ENCODE data around the gene TMPRSS7. TPM values are rescaled to one million over a fixed set of nuclear protein-coding genes. Genes with fewer than 3 reads are reported as not detected.

Gene TMPRSS7
- total RNA-seq, 2 donors from 2014 or later = not detected

DNA sequence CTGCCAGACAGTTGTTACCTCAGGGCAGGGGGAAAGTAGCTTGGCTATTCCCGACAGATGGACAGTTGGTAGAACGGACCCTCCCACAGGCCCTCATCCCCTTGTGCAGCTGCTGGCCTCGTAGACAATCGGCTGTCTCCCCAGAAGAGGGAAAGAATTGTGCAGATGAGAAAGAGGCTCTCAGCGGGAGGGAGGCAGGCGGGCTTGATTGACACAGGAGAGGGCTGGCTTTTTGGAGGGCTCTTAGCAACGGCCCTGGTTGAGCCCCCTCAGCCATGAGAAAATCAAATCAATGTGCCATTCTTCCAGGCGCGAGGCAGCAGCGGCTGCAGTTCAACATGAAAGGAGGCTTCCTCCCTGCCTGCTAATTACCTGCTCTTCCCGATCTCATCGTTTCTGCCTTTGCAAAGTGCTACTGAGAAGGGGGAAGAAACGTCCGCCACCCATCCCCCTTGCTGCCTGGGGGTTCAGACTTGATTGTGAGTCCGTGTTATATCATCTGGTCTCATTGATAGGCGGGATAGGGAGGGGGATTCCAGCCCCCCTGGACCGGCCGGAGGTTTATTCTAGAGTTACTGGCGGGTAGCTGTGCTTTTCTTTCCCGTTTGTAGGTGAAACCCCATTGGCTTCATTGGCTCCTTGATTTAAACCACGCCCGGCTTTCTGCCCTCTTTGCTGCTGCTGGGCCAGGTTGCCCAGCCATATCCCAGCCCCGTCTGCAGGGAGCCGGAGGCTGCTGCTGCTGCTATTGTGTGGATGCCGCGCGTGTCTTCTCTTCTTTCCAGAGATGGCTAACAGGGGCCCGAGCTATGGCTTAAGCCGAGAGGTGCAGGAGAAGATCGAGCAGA lies 35.7 kb upstream of the TMPRSS7 start, which contains the start of gene TAGLN3:
TAGLN3 (plus strand) TSS at position 287 of the 848 bp plus-strand sequence; CDS start at position 788, 501 bp downstream.
- ATAC-seq (ENCODE audit: insufficient number of reproducible peaks, low FRiP score, low read depth) (no peak), DNase-seq (ENCODE audit: low spot score) (no peak)
- peak within 1 kb of the TSS; percentile 70 for H3K4me3 ChIP-seq

DNA sequence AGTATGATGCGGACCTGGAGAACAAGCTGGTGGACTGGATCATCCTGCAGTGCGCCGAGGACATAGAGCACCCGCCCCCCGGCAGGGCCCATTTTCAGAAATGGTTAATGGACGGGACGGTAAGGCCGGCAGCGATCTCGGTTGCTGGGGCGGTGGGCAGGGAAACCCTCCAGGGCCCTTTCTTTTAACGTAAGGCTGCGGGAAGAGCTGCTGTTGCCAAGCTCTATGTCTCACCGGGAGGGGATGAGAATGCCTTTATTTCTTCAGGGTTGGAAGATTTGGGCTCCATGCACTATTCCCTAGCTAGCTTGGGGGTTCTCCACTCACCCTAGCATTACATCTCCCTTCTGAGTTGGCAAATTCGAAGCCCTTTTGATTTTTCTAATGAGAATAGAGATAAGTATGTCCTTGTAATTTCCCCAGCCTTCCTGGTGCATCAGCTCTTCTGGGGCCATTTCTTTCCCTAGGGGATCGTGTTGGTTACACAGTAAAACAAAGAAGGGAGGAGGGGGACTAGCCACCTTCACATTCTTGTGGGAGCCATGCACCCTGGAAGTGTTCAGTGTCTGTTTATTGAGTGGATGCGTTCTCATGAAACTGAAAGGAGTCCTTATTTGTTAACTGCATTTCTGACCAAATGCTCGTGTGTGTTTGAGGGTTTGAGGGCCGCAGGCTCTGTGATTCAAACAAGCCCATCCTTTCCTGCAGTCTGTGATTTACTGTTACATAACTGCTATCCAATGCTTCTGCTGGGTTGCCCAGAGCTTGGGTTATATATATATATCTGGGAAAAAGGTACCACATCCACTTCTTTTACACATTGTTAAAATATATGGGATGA lies 34.8 kb upstream of the TMPRSS7 start:
- Histone ChIP-seq H3K4me3 (peak overlapping the region; percentile 70), H3K9me3 (no peaks in the 10 kb centered on the region), H3K27me3 (replicated peaks; ENCODE audit: insufficient read depth) (no peaks in the 10 kb centered on the region), H3K36me3 (no peaks in the 10 kb centered on the region), H3K4me1 (ENCODE audit: control insufficient read depth in 1 of 2, low read depth in 2 of 2) (peaks cover 8 to 10% of the 10 kb centered on the region in 2 donors), H3K27ac (no peak overlapping the region)
- DNase-seq (ENCODE audit: low spot score) (no peak), ATAC-seq (ENCODE audit: insufficient number of reproducible peaks, low FRiP score, low read depth) (no peak)
- TF ChIP-seq, protein P1, sequence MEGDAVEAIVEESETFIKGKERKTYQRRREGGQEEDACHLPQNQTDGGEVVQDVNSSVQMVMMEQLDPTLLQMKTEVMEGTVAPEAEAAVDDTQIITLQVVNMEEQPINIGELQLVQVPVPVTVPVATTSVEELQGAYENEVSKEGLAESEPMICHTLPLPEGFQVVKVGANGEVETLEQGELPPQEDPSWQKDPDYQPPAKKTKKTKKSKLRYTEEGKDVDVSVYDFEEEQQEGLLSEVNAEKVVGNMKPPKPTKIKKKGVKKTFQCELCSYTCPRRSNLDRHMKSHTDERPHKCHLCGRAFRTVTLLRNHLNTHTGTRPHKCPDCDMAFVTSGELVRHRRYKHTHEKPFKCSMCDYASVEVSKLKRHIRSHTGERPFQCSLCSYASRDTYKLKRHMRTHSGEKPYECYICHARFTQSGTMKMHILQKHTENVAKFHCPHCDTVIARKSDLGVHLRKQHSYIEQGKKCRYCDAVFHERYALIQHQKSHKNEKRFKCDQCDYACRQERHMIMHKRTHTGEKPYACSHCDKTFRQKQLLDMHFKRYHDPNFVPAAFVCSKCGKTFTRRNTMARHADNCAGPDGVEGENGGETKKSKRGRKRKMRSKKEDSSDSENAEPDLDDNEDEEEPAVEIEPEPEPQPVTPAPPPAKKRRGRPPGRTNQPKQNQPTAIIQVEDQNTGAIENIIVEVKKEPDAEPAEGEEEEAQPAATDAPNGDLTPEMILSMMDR (IDR thresholded peaks at IDR 0.05) = no peak

More for the DNA sequence above, 35.7 kb upstream of the TMPRSS7 start, which contains the start of gene TAGLN3:
- H3K9me3 ChIP-seq = no peaks in the 10 kb centered on the region
- no peaks in the 10 kb centered on the region for H3K27me3 ChIP-seq (replicated peaks; ENCODE audit: insufficient read depth)
- H3K4me1 ChIP-seq (ENCODE audit: control insufficient read depth in 1 of 2, low read depth in 2 of 2) = peaks cover 8 to 10% of the 10 kb centered on the region in 2 donors
- TF ChIP-seq, protein P1 (IDR thresholded peaks at IDR 0.05) = no peak
- H3K36me3 ChIP-seq = no peaks in the 10 kb centered on the region
- no peak within 1 kb of the TSS for H3K27ac ChIP-seq

DNA sequence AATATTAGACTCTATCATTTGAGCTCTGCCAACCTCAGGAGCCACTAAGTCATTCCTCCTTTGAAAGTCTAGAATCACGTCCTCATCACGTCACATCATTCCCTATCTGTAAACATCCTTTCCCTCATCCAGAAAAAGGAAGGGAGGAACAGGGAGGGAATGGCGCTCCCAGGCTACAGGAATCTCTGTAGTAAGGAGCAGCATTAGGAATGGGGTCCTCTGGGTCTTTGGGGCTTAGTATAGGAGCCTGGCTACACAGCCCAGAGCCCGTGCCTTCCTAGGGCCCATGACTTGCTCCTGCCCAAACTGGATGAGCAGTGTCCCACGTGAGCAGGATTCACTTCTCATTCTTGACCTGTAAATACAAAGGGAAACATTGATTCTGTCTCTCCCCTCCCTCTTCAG lies 34.2 kb upstream of the TMPRSS7 start:
- Histone ChIP-seq H3K36me3 (no peaks in the 10 kb centered on the region), H3K4me3 (no peak overlapping the region), H3K27ac (no peak overlapping the region), H3K9me3 (no peaks in the 10 kb centered on the region), H3K27me3 (replicated peaks; ENCODE audit: insufficient read depth) (no peaks in the 10 kb centered on the region), H3K4me1 (ENCODE audit: control insufficient read depth in 1 of 2, low read depth in 2 of 2) (peaks cover 8 to 10% of the 10 kb centered on the region in 2 donors)
- TF ChIP-seq, protein P1 (IDR thresholded peaks at IDR 0.05) = no peak
- ATAC-seq (ENCODE audit: insufficient number of reproducible peaks, low FRiP score, low read depth) (no peak), DNase-seq (ENCODE audit: low spot score) (no peak)

DNA sequence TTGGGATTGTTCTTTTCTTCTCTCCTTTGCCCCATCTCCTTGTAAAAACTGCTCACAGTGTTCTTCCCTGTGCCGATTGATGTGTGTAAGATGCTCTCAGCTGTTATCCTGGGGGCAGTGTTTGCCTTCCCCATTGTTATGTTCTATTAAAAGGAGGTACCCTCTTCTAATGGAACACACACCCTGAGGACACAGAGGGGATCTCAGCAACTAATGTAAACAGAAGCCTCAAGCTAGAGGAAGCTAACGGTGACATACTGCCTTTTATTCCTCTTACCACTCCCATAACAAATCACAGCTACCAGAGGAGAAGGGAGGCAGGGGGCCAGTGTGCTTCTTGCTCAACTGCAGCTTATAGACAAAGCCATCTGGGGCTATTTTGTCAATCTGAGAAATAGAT lies 33.6 kb upstream of the TMPRSS7 start:
- peaks cover 8 to 10% of the 10 kb centered on the region in 2 donors for H3K4me1 ChIP-seq (ENCODE audit: control insufficient read depth in 1 of 2, low read depth in 2 of 2)
- DNase-seq (ENCODE audit: low spot score) (no peak), ATAC-seq (ENCODE audit: insufficient number of reproducible peaks, low FRiP score, low read depth) (no peak)
- no peaks in the 10 kb centered on the region for H3K27me3 ChIP-seq (replicated peaks; ENCODE audit: insufficient read depth)
- no peak overlapping the region for H3K4me3 ChIP-seq
- TF ChIP-seq, protein P1 (IDR thresholded peaks at IDR 0.05) = no peak
- no peaks in the 10 kb centered on the region for H3K9me3 ChIP-seq
- H3K36me3 ChIP-seq = no peaks in the 10 kb centered on the region
- H3K27ac ChIP-seq = no peak overlapping the region

DNA sequence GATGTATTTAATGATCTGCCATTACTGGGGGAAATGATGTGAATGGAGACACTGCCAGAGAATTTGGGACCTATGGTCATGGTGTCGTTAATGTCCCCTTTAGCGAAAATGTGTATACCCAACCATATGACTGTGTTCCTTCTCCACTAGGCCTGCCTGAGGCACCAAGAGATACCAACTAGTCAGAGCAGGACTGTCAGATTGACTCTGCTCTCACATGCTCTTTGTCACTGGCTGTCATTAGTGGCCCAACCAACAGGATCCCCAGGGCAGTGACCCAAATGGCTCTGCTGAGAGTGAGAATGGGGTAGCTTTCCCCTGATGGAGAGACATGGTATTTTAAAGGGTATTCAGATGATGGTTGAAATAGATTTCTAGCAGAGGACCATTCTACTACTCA lies 33.0 kb upstream of the TMPRSS7 start:
- H3K4me3 ChIP-seq = no peak overlapping the region
- H3K27me3 ChIP-seq (replicated peaks; ENCODE audit: insufficient read depth) = no peaks in the 10 kb centered on the region
- TF ChIP-seq, protein P1 (IDR thresholded peaks at IDR 0.05) = no peak
- no peaks in the 10 kb centered on the region for H3K9me3 ChIP-seq
- no peaks in the 10 kb centered on the region for H3K36me3 ChIP-seq
- ATAC-seq (ENCODE audit: insufficient number of reproducible peaks, low FRiP score, low read depth) = no peak
- H3K4me1 ChIP-seq (ENCODE audit: control insufficient read depth in 1 of 2, low read depth in 2 of 2) = peaks cover 8 to 10% of the 10 kb centered on the region in 2 donors
- no peak overlapping the region for H3K27ac ChIP-seq
- DNase-seq (ENCODE audit: low spot score) = no peak
